ENCODE results near the gene TDRD7.

- TF ChIP-seq CTCF (IDR thresholded peaks at IDR 0.05) (no peak), POLR2A (IDR thresholded peaks at IDR 0.05) (no peak)
Observed at GRCh38 chr9:97518909-97519307, 107.0 kb downstream of the TDRD7 start.
